GM19455 (cell line): ENCODE results near the gene DCC.

Source experiments
- ATAC-seq: cut with Tn5 transposase; IDR thresholded peaks from one replicate; pipeline ENCODE4 v1.9.1; 2021; ENCODE audit not compliant: unreplicated experiment

Gene DCC

DNA sequence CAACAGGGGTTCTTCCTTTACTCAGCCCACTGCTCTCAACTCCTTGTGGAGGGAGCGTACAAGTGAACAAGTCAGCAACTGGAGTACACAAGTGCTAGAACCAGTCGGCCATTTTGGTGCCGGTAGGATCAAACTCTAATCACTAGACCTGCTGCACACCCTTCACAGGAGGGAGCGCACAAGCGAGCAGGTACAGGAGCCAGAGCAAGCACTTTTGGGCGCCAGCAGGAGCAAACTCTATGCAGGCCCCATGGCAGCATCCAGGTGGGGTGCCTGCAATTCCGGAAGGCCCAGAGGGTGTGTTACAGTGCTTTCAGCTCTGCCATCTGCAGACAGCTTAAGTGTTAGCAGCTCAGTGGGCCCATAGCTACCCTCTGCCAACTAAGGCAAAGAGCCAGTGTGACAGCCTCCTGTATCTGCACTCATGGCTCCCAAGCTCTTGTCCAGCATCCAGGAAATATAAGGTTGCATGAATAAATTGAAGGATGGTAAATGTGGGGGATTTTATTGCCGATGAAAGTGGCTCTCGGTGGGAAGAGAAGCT, 426.1 kb downstream of the DCC start:
- ATAC-seq = no peak

- no peak for ATAC-seq
These were observed 441.1 kb downstream of the DCC start for GRCh38 chr18:52781113-52781512.

DNA sequence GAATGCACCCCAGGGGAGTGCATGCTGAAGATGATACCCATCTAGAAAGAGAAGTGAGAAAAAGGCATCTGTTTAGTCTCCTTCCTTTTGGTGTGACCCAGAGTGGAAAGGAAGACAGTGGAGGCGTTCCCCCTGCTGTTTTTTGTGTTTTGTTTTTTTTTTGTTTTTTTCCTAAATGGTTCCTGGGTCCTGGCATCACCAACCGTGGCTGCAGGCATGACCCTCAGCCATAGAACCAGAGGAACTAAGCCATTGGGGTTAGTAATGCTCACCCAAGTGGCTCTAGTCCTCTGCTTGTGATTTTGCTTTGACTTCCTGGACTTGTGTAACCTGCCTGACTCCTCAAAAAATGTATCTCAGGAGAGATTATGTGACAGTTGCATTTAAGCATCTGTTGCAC, 451.3 kb downstream of the DCC start:
- ATAC-seq = no peak

- no peak for ATAC-seq
These were observed 472.8 kb downstream of the DCC start for GRCh38 chr18:52812834-52813233.

DNA sequence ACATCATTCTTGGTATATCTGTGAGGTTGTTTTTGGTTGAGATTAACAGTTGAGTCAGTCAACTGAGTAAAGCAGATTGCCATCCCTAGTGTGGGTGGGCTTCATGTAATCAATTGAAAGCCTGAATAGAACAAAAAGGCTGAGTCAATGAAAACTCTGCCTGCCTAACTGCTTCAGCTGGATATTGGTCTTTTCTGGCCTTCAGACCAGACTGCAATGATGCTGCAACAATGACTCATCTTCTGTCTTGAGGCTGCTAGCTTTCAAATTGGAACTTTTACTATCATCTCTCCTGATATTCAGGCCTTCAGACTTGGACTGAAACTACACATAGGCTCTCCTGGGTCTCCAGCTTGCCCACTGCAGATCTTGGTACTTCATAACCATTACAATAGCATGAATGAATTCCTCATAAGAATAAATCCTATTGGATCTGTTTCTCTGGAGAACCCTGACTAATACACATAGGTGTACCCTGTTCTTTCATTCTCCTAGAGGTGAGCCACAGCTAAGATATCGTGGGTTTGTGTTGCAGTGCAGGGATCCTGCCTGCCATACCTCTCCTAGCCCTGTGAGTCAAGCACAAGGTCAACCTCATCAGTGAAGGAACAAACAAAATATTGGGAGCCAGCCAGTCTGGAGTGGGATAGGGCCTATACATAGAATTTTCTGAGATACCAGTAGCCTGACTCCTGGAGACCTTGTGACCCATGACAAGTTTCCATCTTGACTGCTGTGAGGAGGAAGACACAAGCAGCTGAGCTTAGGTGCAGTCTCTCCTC, 473.8 kb downstream of the DCC start:
- ATAC-seq = no peak

DNA sequence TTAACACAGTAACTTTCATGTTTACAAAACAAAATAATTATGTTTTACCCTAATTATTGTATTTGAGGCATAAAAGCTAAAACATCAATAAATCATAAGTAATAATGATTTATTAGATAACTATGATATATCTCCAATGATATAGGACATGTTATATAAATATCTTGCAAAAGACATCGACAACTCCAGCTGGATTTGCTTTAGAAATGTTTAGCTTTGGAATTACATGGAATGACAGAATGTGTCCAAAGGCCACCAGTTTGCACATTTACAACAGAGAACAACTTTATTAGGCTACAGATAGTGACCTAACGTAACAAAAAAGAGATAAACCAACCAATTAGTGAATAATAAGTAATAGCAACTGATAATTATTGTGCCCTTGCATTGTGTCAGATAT, 475.7 kb downstream of the DCC start:
- no peak for ATAC-seq

- no peak for ATAC-seq
These were observed 476.1 kb downstream of the DCC start for GRCh38 chr18:52816121-52816520.

GRCh38 chr18:52822160-52822559, 482.2 kb downstream of the DCC start:
- no peak for ATAC-seq

- no peak for ATAC-seq
These were observed 484.1 kb downstream of the DCC start for GRCh38 chr18:52824126-52824525.

GRCh38 chr18:52826994-52827393, 487.0 kb downstream of the DCC start:
- ATAC-seq = no peak

DNA sequence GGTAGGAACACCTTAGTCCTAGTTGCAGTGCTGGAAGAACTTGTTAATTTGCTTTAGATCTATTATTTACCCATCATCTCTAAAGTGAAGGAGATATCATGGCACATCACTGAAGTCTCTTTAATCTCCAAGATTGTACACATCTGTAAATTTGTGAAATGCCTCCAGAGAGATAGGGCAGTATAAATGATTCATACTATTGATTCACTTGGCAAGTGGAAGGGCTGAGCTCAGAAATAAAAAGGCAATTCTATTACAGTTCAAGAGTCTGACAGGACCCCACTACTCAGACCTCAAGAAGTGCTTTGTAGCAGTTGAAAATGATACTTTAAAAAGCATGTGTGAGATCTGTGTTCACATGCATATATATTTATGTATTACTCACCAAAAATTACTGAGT, 489.3 kb downstream of the DCC start:
- ATAC-seq = no peak

GRCh38 chr18:52829876-52830405, 489.9 kb downstream of the DCC start:
- ATAC-seq = no peak

DNA sequence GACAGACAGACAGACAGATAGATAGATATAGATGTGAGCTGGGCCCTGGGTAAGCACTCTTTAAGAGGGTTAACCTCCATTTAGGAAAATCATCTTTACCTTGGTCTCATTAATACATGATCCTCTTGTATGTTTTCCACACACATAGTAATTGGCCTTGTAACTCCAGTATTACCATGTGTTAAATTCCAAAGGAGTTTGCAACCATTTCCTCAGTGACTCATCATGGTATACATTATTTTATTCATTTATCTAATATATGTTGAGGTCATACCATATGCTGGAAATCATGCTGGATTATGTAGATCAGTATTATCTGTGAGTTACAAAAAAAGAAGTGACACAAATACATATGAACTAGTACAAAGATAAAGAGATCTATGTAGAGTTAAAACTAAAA, 504.3 kb downstream of the DCC start:
- ATAC-seq = no peak

- no peak for ATAC-seq
These were observed 505.0 kb downstream of the DCC start for GRCh38 chr18:52845036-52845435.

- ATAC-seq = no peak
These were observed 510.1 kb downstream of the DCC start for GRCh38 chr18:52850031-52850560.

DNA sequence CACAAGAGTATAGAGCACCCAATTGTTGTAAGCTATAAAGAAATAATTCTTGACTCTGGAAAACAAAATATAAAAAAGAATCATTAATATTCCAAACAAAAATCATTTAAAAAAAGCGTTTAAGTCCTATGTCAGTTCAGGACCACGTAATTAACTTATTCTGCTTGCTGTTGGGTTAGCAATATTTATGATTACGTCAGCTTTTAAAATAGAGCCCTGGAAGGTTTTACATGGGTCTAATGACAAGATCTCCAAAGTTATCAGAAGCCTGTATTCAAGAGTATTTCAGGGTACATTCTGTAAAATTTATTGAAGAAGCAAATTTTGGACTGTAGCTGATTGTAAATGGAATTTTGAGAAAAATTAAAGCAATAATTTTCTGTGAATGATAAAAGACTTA, 521.6 kb downstream of the DCC start:
- no peak for ATAC-seq

DNA sequence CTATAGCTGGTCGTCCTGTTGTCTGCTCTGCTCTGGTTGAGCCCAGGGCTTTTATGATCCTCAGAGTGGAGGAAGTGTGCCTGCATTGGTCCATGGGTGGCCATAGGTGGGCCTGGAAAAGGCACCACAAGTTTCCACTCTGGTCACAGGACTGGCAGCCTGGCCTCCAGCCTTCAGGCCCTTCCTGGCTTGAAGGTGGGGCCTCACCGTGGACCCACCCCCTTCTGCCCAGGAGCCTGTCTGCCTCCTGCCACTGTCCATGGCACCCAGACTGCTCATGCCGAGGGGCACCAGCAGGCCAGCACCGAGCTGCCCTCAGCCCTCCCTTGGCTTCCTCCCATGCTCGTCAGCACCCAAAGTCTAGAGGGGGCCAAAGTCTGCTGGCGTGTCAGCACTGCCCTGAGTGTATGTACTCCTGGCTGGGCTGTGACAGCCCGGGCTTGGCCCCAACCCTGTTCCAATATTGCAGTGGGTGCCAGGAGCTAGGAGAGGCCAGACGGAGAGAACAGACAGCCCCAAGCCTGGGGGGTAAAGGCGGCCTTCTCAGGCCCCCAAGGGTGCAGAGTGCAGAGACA, 529.4 kb downstream of the DCC start:
- no peak for ATAC-seq

- no peak for ATAC-seq
These were observed 530.2 kb downstream of the DCC start for GRCh38 chr18:52869942-52870907.

DNA sequence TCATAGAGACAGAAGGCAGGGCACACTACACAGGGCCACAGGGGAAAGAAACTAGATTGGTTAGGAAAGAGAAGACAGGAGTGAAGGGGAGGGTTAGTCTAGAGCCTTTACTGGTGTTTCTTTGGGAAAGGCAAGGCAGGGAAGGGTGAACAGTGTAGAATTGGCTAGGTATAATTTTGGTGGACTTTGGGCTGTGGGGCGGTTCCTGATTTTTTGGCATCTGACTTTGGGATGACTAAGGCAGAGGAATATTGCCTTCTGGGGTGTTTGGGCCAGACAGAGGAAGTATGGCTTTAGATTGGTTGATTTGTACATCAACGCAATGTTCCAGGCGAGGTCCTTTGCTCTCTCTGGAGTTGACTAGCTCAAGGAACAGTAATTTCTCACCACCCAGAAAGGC, 534.8 kb downstream of the DCC start:
- no peak for ATAC-seq

DNA sequence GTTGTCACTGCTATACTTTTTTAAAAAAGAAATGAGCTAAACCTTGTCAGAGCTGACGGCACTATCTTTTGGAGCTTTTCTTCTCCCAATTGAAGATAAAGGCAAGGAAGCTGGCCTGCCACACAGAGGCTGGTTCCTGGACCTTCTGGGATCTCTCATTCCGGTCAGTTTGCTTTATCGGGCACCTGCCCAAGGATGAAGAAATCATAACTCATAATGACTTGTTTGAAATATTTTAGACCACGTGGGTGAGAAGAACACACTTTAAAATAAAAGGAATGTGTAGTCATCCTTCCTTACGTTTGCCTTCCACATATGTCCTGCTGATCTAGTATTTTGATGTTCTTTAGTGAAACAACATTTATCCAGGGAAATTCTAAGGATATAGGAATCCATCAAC, 535.7 kb downstream of the DCC start:
- no peak for ATAC-seq

DNA sequence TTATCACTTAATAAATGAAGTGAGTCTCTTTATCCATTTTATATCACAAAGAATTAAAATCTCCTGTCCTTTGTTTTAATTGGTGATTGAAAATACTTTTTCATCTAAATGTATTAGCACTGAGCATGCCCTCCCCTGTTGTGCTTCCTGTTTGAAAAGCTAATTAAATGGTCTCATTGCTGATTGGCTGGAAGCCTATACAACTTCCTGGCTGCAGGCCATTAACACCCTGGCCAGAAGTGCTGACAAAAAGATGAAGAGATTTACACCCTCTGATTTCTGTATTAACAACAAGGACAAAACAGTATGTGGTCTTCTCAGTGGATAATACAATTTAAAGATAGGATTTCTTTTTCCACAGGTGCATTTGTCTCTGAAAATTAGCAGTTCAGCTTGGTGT, 548.0 kb downstream of the DCC start:
- ATAC-seq = no peak
